Activated CD8-positive, alpha-beta memory T cell treated with anti-CD3 and anti-CD28 coated beads for 36 hours (primary cell): ENCODE results near the gene FAM234A. TPM values are rescaled to one million over a fixed set of nuclear protein-coding genes. Genes with fewer than 3 reads are reported as not detected.

Experiments
- CTCF ChIA-PET: fragments of 350-600 bp; sonication (Branson Sonifier 250); formaldehyde crosslinking; loops from one replicate; lab custom pipeline; 2021; ENCODE audit warnings: antibody characterized with exemption; lab: Charles Lee
- POLR2A ChIA-PET: fragments of 350-600 bp; sonication (Branson Sonifier 250); formaldehyde crosslinking; loops from one replicate; lab custom pipeline; 2021; ENCODE audit warnings: antibody characterized with exemption; lab: Charles Lee
- total RNA-seq, 2 experiments: library from RNA; stranded (reverse); gene quantifications; one replicate each; pipeline ENCODE4 v1.2.3, GENCODE V29; 2021

The FAM234A gene
- total RNA-seq, 2 experiments from 2014 or later: 20.6 to 21.8 TPM

GRCh38 chr16:275041-275641, 40.5 kb downstream of the FAM234A start:
- CTCF ChIA-PET: no interaction called here
- POLR2A ChIA-PET: no interaction called here

- CTCF ChIA-PET: no interaction called here
- POLR2A ChIA-PET: no interaction called here
These were observed 41.2 kb downstream of the FAM234A start, which contains the start of gene RGS11 for GRCh38 chr16:275786-276232. TSS of gene RGS11 (minus strand) at chr16:275944. CDS start at chr16:275911, 33 bp downstream.

GRCh38 chr16:276426-277077, 41.9 kb downstream of the FAM234A start:
- CTCF ChIA-PET: interaction anchor here (1.0 kb wide), 1 partner anchor 86 kb away, joined by 3 read pairs; no protein-coding TSS in a partner anchor
- POLR2A ChIA-PET: no interaction called here

GRCh38 chr16:278863-279366, 44.3 kb downstream of the FAM234A start:
- ChIA-PET CTCF (interaction anchor here (0.9 kb wide), 1 partner anchor 44 kb away, joined by 3 read pairs; the partner anchor contains the start of gene FAM234A), POLR2A (no interaction called here)

GRCh38 chr16:279531-279930, 44.9 kb downstream of the FAM234A start:
- CTCF ChIA-PET: no interaction called here
- POLR2A ChIA-PET: interaction anchor here (0.6 kb wide), 1 partner anchor 39 kb away, joined by 4 read pairs; no protein-coding TSS in a partner anchor

GRCh38 chr16:280005-280460, 45.4 kb downstream of the FAM234A start:
- ChIA-PET POLR2A (interaction anchor here (0.6 kb wide), 1 partner anchor 40 kb away, joined by 4 read pairs; no protein-coding TSS in a partner anchor), CTCF (no interaction called here)

GRCh38 chr16:280552-280951, 45.9 kb downstream of the FAM234A start, which contains the start of gene ARHGDIG:
TSS of gene ARHGDIG (plus strand) at chr16:280591. CDS start at chr16:280681, 90 bp downstream.
- POLR2A ChIA-PET: no interaction called here
- CTCF ChIA-PET: no interaction called here

GRCh38 chr16:280991-281659, 46.5 kb downstream of the FAM234A start:
- CTCF ChIA-PET: no interaction called here
- POLR2A ChIA-PET: no interaction called here

GRCh38 chr16:281660-282255, 47.1 kb downstream of the FAM234A start:
- POLR2A ChIA-PET: no interaction called here
- CTCF ChIA-PET: no interaction called here

GRCh38 chr16:282491-282890, 47.9 kb downstream of the FAM234A start:
- ChIA-PET POLR2A (no interaction called here), CTCF (no interaction called here)

- CTCF ChIA-PET: no interaction called here
These were observed 48.6 kb downstream of the FAM234A start, which contains the start of gene PDIA2 for GRCh38 chr16:283033-283805. TSS of gene PDIA2 (plus strand) at chr16:283164. CDS start at chr16:283170, 6 bp downstream.

GRCh38 chr16:284204-285120, 49.8 kb downstream of the FAM234A start:
- ChIA-PET CTCF (no interaction called here), POLR2A (no interaction called here)

More at GRCh38 chr16:283033-283805, 48.6 kb downstream of the FAM234A start, which contains the start of gene PDIA2:
- POLR2A ChIA-PET: no interaction called here

- ChIA-PET CTCF (no interaction called here), POLR2A (no interaction called here)
These were observed 50.8 kb downstream of the FAM234A start for GRCh38 chr16:285146-286055.

GRCh38 chr16:286491-287297, 52.1 kb downstream of the FAM234A start:
- ChIA-PET POLR2A (interaction anchor here (0.6 kb wide), 1 partner anchor 97 kb away, joined by 5 read pairs; no protein-coding TSS in a partner anchor), CTCF (no interaction called here)

GRCh38 chr16:287298-287811, 52.7 kb downstream of the FAM234A start:
- ChIA-PET POLR2A (interaction anchor here (0.6 kb wide), 1 partner anchor 96 kb away, joined by 5 read pairs; no protein-coding TSS in a partner anchor), CTCF (no interaction called here)
